Endodermal cell (in vitro differentiated cells): Measurements from ENCODE around the gene MOXD1. TPM values are rescaled to one million over a fixed set of nuclear protein-coding genes. Genes with fewer than 3 reads are reported as not detected.

Experiments
- DNase-seq: peaks from one replicate; pipeline ENCODE4 v3.0.0-alpha.2; 2017
- H3K27ac ChIP-seq: 2 replicates; pipeline ENCODE4 v1.5.1; 2013; ENCODE audit warnings: mild to moderate bottlenecking, low read depth, low read length, moderate library complexity
- H3K27me3 ChIP-seq: 2 replicates; pipeline ENCODE4 v1.6.1; 2013; ENCODE audit warnings: mild to moderate bottlenecking, low read length, moderate library complexity; ENCODE audit not compliant: insufficient read depth, control insufficient read depth, poor library complexity, severe bottlenecking
- H3K36me3 ChIP-seq: 2 replicates; pipeline ENCODE4 v1.7.0; 2013; ENCODE audit warnings: mild to moderate bottlenecking, low read length, moderate library complexity; ENCODE audit not compliant: control insufficient read depth, insufficient read depth
- H3K4me1 ChIP-seq: one replicate; pipeline ENCODE4 v1.7.0; 2013; ENCODE audit warnings: low read length; ENCODE audit not compliant: control insufficient read depth, insufficient read depth
- H3K4me3 ChIP-seq: 2 replicates; pipeline ENCODE4 v1.5.1; 2013; ENCODE audit warnings: mild to moderate bottlenecking, low read length, moderate library complexity
- H3K9ac ChIP-seq: 2 replicates; pipeline ENCODE4 v1.6.1; 2013; ENCODE audit warnings: mild to moderate bottlenecking, low read length, moderate library complexity; ENCODE audit not compliant: poor library complexity, severe bottlenecking; ENCODE audit errors: extremely low read depth
- H3K9me3 ChIP-seq: 2 replicates; pipeline ENCODE4 v1.6.1; 2013; ENCODE audit warnings: mild to moderate bottlenecking, low read length, moderate library complexity; ENCODE audit not compliant: control insufficient read depth
- H3K27ac Mint-ChIP-seq: 2 replicates; pipeline ENCODE4 v1.8.0; 2020; ENCODE audit warnings: mixed read lengths
- H3K27me3 Mint-ChIP-seq: 2 replicates; pipeline ENCODE4 v1.8.0; 2021; ENCODE audit warnings: mild to moderate bottlenecking, mixed read lengths; ENCODE audit not compliant: insufficient read depth
- H3K36me3 Mint-ChIP-seq: 2 replicates; pipeline ENCODE4 v1.8.0; 2020; ENCODE audit warnings: low read depth, mixed read lengths
- H3K4me1 Mint-ChIP-seq: 2 replicates; pipeline ENCODE4 v1.8.0; 2020; ENCODE audit warnings: mixed read lengths
- H3K4me3 Mint-ChIP-seq: 2 replicates; pipeline ENCODE4 v1.8.0; 2020; ENCODE audit warnings: mild to moderate bottlenecking, moderate library complexity, mixed read lengths
- H3K9me3 Mint-ChIP-seq: 2 replicates; pipeline ENCODE4 v1.8.0; 2020; ENCODE audit warnings: mild to moderate bottlenecking, mixed read lengths
- WGBS, 2 experiments: methylation state at CpG; one replicate each; pipeline versions ENCODE4 v1.1.5 to v1.1.7; 2013; ENCODE audit warnings: missing lambda C conversion rate in 2 of 2, mixed read lengths in 1 of 2; ENCODE audit not compliant: insufficient coverage in 1 of 2, insufficient read length in 1 of 2; 5-methylcytosine and 5-hydroxymethylcytosine counted together
- total RNA-seq, 2 donors: library from RNA; stranded (reverse); fragmentation: NEBNext Ultra II Directional in 1 of 2; extraction: Animal tissue kit (Norgen Biotek cat#: 25700) in 1 of 2; gene quantifications; 2 replicates in 1 of 2; 3 replicates in 1 of 2; pipeline ENCODE4 v1.2.1, GENCODE V29; 2021
- TF ChIP-seq, protein P1 (sequence below): fragments of 200-600 bp; sonication (generic); conservative IDR thresholded peaks from 2 replicates; pipeline ENCODE4 v1.5.0; 2021; ENCODE audit warnings: antibody characterized with exemption, mild to moderate bottlenecking

MOXD1 gene
- total RNA-seq, 2 donors from 2014 or later = 1.3 to 3.2 TPM

DNA sequence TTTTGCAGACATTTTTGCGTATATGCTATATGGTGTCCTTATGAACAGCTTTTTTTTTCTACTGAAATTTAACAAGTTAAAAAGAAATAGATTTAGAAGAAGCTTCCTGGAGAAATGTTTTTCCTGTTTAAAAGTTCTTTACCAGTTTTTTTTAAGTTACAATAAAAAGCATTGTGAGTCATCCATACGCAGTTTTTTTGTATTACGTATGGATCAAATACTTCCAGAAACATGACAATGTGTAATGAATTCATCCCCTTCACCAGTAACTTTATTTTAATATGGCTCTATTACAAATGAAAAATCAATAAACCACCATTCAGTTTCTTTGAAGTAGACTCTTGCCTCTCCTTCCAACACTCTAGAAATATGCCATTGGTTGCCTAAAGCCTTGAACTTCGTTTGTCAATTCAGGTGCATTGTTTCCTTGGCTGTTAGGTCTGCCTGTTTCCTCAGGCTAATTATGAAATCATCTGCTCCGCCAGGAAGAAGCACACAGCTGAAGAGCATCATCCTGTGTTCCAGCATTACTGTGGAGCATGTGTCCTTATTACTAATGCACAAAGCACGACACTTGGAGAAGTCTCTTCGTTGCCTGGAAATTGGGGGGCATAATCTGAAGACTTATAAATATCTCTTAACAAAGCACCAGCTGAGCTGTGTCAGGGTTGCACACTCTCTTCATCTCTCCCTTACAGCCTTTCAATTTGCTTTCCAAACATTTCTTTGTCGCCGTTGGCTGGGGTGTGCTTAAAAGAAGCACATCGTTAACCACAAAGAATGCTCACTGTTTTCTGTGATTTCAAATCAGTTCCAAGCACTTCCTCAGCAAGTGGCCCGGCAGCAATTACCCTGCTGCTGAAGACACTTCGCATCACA is 9.6 kb downstream of the MOXD1 start:
- no peak overlapping the region for H3K27ac Mint-ChIP-seq
- Histone ChIP-seq H3K27ac (peak overlapping the region; percentile 65), H3K9ac (no peak overlapping the region), H3K36me3 (no peaks in the 10 kb centered on the region), H3K27me3 (no peaks in the 10 kb centered on the region), H3K4me3 (no peak overlapping the region), H3K9me3 (peaks cover 5% of the 10 kb centered on the region), H3K4me1 (no peaks in the 10 kb centered on the region)
- no peaks in the 10 kb centered on the region for H3K36me3 Mint-ChIP-seq
- 79 to 81% methylated on average over 11 to 12 of the region's 12 CpGs for whole genome bisulfite sequencing, 2 experiments
- TF ChIP-seq, protein P1, sequence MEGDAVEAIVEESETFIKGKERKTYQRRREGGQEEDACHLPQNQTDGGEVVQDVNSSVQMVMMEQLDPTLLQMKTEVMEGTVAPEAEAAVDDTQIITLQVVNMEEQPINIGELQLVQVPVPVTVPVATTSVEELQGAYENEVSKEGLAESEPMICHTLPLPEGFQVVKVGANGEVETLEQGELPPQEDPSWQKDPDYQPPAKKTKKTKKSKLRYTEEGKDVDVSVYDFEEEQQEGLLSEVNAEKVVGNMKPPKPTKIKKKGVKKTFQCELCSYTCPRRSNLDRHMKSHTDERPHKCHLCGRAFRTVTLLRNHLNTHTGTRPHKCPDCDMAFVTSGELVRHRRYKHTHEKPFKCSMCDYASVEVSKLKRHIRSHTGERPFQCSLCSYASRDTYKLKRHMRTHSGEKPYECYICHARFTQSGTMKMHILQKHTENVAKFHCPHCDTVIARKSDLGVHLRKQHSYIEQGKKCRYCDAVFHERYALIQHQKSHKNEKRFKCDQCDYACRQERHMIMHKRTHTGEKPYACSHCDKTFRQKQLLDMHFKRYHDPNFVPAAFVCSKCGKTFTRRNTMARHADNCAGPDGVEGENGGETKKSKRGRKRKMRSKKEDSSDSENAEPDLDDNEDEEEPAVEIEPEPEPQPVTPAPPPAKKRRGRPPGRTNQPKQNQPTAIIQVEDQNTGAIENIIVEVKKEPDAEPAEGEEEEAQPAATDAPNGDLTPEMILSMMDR = no peak
- no peak overlapping the region for H3K4me3 Mint-ChIP-seq
- DNase-seq = no peak
- peaks cover 13% of the 10 kb centered on the region for H3K9me3 Mint-ChIP-seq
- H3K4me1 Mint-ChIP-seq = peaks cover 7% of the 10 kb centered on the region
- H3K27me3 Mint-ChIP-seq = peaks cover 13% of the 10 kb centered on the region

DNA sequence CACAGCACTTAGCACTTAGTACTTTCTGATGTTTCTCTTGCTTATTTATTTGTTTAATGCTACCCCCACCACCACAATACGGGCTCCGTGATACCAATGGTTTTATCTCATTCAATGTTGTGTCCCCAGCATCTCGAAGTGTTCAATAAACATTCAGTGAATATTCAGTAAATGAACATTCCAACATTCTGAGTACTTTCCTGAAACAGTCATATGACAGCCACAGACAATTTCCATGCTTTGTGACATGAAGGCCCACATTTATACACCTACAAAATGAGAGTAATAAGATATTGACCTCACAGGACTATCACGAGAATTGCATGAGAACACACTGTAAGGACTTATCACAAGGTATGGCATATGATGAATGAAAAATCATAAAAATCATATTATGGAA is 10.8 kb downstream of the MOXD1 start:
- Mint-ChIP-seq H3K9me3 (peaks cover 12% of the 10 kb centered on the region), H3K4me1 (peaks cover 7% of the 10 kb centered on the region), H3K4me3 (no peak overlapping the region), H3K36me3 (no peaks in the 10 kb centered on the region), H3K27me3 (peaks cover 5% of the 10 kb centered on the region), H3K27ac (no peak overlapping the region)
- no peaks in the 10 kb centered on the region for H3K27me3 ChIP-seq
- no peaks in the 10 kb centered on the region for H3K4me1 ChIP-seq
- peaks cover 5% of the 10 kb centered on the region for H3K9me3 ChIP-seq
- no peak for DNase-seq
- TF ChIP-seq, protein P1 = no peak
- 89 to 100% methylated on average over 1 to 4 of the region's 4 CpGs for WGBS, 2 experiments
- no peaks in the 10 kb centered on the region for H3K36me3 ChIP-seq
- H3K9ac ChIP-seq = no peak overlapping the region
- no peak overlapping the region for H3K27ac ChIP-seq
- H3K4me3 ChIP-seq = no peak overlapping the region

DNA sequence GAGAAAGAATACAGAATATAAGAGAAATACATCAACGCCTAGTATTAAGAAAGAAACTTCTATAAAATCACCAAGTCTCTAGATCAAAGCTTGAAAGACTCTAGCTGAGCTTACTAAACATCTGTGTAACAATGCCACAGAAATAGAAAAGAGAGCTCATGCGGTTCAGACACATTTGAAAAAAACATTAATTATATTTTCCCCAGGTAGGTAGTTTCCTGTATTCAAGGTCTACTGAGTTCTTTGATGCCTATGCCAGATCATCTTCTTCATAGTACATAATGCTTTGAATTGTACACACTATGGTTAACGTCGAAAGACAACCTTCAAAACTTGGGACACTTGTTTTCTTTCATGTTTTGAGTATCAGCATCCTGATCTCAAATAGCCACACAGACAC is 11.3 kb downstream of the MOXD1 start:
- WGBS, 2 experiments = 92 to 100% methylated on average over 3 to 4 of the region's 4 CpGs
- TF ChIP-seq, protein P1 = no peak
- Mint-ChIP-seq H3K4me1 (peaks cover 7% of the 10 kb centered on the region), H3K9me3 (peaks cover 8% of the 10 kb centered on the region), H3K36me3 (no peaks in the 10 kb centered on the region), H3K27me3 (peaks cover 3% of the 10 kb centered on the region), H3K27ac (no peak overlapping the region), H3K4me3 (no peak overlapping the region)
- Histone ChIP-seq H3K27me3 (no peaks in the 10 kb centered on the region), H3K4me1 (no peaks in the 10 kb centered on the region), H3K4me3 (no peak overlapping the region), H3K36me3 (no peaks in the 10 kb centered on the region), H3K9ac (no peak overlapping the region), H3K9me3 (peaks cover 3% of the 10 kb centered on the region), H3K27ac (no peak overlapping the region)
- DNase-seq = no peak
